AG09309 (cell line): Measurements from ENCODE around the gene HOOK2.

Source experiments
- DNase-seq: peaks from one replicate; pipeline ENCODE4 v3.0.0-alpha.2; 2010; ENCODE audit warnings: low read depth
- H3K4me3 ChIP-seq: 2 replicates; pipeline ENCODE4 v1.5.1; 2011; ENCODE audit warnings: mild to moderate bottlenecking, low read depth, low read length, moderate library complexity; ENCODE audit not compliant: control insufficient read depth
- CTCF ChIP-seq: IDR thresholded peaks from 2 replicates; pipeline ENCODE4 v1.5.1; 2011; ENCODE audit warnings: mild to moderate bottlenecking, low read depth, low read length, inconsistent platforms; ENCODE audit not compliant: insufficient read depth, control insufficient read depth; ENCODE audit errors: missing control alignments

HOOK2 gene

GRCh38 chr19:12784871-12785430, 9.6 kb upstream of the HOOK2 start:
- TF ChIP-seq CTCF, result no peak
- H3K4me3 ChIP-seq, result no peak overlapping the region
- DNase-seq, result no peak

- no peak for DNase-seq
- H3K4me3 ChIP-seq, result no peak overlapping the region
These were observed 9.1 kb upstream of the HOOK2 start for GRCh38 chr19:12784394-12784870.

GRCh38 chr19:12783849-12784393, 8.6 kb upstream of the HOOK2 start:
- no peak for DNase-seq
- no peak overlapping the region for H3K4me3 ChIP-seq
- TF ChIP-seq CTCF, result no peak

More at GRCh38 chr19:12784394-12784870, 9.1 kb upstream of the HOOK2 start:
- no peak for TF ChIP-seq CTCF

GRCh38 chr19:12783291-12783848, 8.0 kb upstream of the HOOK2 start:
- no peak for DNase-seq
- H3K4me3 ChIP-seq, result no peak overlapping the region; the same call in 1 of the 2 replicates
- TF ChIP-seq CTCF, result no peak

GRCh38 chr19:12782424-12783290, 7.3 kb upstream of the HOOK2 start:
- H3K4me3 ChIP-seq, result peak overlapping the region; percentile 44
- DNase-seq, result no peak
- TF ChIP-seq CTCF, result no peak

- TF ChIP-seq CTCF, result no peak
- H3K4me3 ChIP-seq, result peak overlapping the region; percentile 44
- no peak for DNase-seq
These were observed 6.7 kb upstream of the HOOK2 start for GRCh38 chr19:12782174-12782423.
